Measurements from ENCODE around the gene FNDC5. TPM values are rescaled to one million over a fixed set of nuclear protein-coding genes. Genes with fewer than 3 reads are reported as not detected.

The FNDC5 gene
- total and polyA plus RNA-seq, 10 of the 15 experiments (the other 5 are each of a cell fraction or from before 2014, with no cell fraction given), result 0.01 to 0.29 (median 0.19) TPM; not detected in 4

GRCh38 chr1:32860566-32860965 is 10.1 kb downstream of the FNDC5 start:
- ChIA-PET CTCF (interaction anchor here (1.1 to 6.5 kb wide), 4 partner anchors 12 to 545 kb away, joined by 3 to 37 read pairs (median 12); no protein-coding TSS in a partner anchor), POLR2A (no interaction called here), SMC1A (ENCODE audit: uncharacterized antibody, unreplicated experiment) (interaction anchor here (0.9 to 1.9 kb wide), 3 partner anchors 10 to 149 kb away, joined by 3 to 5 read pairs (median 4); no protein-coding TSS in a partner anchor), RAD21 (ENCODE audit: unreplicated experiment) (no interaction called here)
- FAIRE-seq (no peak), ATAC-seq (no peak), DNase-seq (ENCODE audit: low read depth, low spot score) (no peak)
- H3K27me3 ChIP-seq (replicated peaks in 1 of 2; ENCODE audit: control insufficient read depth in 2 of 2, insufficient read depth in 2 of 2, low read length in 1 of 2), result no peaks in the 10 kb centered on the region
- no peak overlapping the region for H3K4me2 ChIP-seq (ENCODE audit: control insufficient read depth, insufficient read depth)
- intact Hi-C loops (cut with micrococcal nuclease; ENCODE audit: unreplicated experiment), result no loop called here
- TF ChIP-seq MTA3 (IDR thresholded peaks at IDR 0.05; ENCODE audit: borderline replicate concordance, low read length), result no peak
- no peak for TF ChIP-seq MYC (IDR thresholded peaks at IDR 0.05; ENCODE audit: insufficient read depth, insufficient read length, insufficient replicate concordance, low read length, severe bottlenecking)
- no peak for TF ChIP-seq ETV6 (conservative IDR thresholded peaks at IDR 0.05 in 1 of 2, IDR thresholded peaks at IDR 0.05 in 1 of 2; ENCODE audit: borderline replicate concordance in 1 of 2, low read depth in 1 of 2)
- TF ChIP-seq STAT1 (conservative IDR thresholded peaks at IDR 0.05), result no peak
- TF ChIP-seq RAD21 (IDR thresholded peaks at IDR 0.05; ENCODE audit: insufficient read depth, low read depth, low read length), result no peak
- no peak for TF ChIP-seq NR2F1 (conservative IDR thresholded peaks at IDR 0.05)
- TF ChIP-seq ZSCAN29 (IDR thresholded peaks at IDR 0.05), result no peak
- no peak for TF ChIP-seq RBBP5 (conservative IDR thresholded peaks at IDR 0.05)
- no peak for TF ChIP-seq NBN (IDR thresholded peaks at IDR 0.05)
- TF ChIP-seq, protein P1, sequence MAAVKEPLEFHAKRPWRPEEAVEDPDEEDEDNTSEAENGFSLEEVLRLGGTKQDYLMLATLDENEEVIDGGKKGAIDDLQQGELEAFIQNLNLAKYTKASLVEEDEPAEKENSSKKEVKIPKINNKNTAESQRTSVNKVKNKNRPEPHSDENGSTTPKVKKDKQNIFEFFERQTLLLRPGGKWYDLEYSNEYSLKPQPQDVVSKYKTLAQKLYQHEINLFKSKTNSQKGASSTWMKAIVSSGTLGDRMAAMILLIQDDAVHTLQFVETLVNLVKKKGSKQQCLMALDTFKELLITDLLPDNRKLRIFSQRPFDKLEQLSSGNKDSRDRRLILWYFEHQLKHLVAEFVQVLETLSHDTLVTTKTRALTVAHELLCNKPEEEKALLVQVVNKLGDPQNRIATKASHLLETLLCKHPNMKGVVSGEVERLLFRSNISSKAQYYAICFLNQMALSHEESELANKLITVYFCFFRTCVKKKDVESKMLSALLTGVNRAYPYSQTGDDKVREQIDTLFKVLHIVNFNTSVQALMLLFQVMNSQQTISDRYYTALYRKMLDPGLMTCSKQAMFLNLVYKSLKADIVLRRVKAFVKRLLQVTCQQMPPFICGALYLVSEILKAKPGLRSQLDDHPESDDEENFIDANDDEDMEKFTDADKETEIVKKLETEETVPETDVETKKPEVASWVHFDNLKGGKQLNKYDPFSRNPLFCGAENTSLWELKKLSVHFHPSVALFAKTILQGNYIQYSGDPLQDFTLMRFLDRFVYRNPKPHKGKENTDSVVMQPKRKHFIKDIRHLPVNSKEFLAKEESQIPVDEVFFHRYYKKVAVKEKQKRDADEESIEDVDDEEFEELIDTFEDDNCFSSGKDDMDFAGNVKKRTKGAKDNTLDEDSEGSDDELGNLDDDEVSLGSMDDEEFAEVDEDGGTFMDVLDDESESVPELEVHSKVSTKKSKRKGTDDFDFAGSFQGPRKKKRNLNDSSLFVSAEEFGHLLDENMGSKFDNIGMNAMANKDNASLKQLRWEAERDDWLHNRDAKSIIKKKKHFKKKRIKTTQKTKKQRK (IDR thresholded peaks at IDR 0.05; ENCODE audit: low read depth, low read length), result no peak
- no peak for TF ChIP-seq HCFC1 (IDR thresholded peaks at IDR 0.05; ENCODE audit: low read length)
- TF ChIP-seq SIX5 (IDR thresholded peaks at IDR 0.05; ENCODE audit: low read depth, low read length, severe bottlenecking), result no peak
- TF ChIP-seq MYB (IDR thresholded peaks at IDR 0.05; ENCODE audit: borderline replicate concordance, low read depth, low read length), result no peak
- H3K9ac ChIP-seq (ENCODE audit: control insufficient read depth, insufficient read depth, low read length), result no peak overlapping the region
- H3K36me3 ChIP-seq (ENCODE audit: control insufficient read depth in 2 of 2, insufficient read depth in 2 of 2, low read length in 1 of 2), result peaks cover 8 to 35% of the 10 kb centered on the region in 2 experiments
- H3K4me1 ChIP-seq (ENCODE audit: control insufficient read depth, insufficient read depth, low read length), result no peaks in the 10 kb centered on the region
- H4K20me1 ChIP-seq (ENCODE audit: control insufficient read depth, insufficient read depth), result no peaks in the 10 kb centered on the region
- in situ Hi-C loops (cut with MboI), result no loop called here
- BruUV-seq (replicated peaks), result no TSS peak
- no peak overlapping the region for H3K27ac ChIP-seq (ENCODE audit: control insufficient read depth, insufficient read depth)
- H2AFZ ChIP-seq (ENCODE audit: control insufficient read depth, low read depth, low read length), result no peak overlapping the region
- no peaks in the 10 kb centered on the region for H3K79me2 ChIP-seq (ENCODE audit: control insufficient read depth, insufficient read depth, low read length)
- no peaks in the 10 kb centered on the region for H3K9me3 ChIP-seq (replicated peaks; ENCODE audit: control insufficient read depth, insufficient read depth, low read length)
- H3K4me3 ChIP-seq, result no peak overlapping the region

Measured in GM12878 (cell line).